Left cardiac atrium (tissue), 4 donors: ENCODE measurements around the gene LIF. TPM values are rescaled to one million over a fixed set of nuclear protein-coding genes. Genes with fewer than 3 reads are reported as not detected.
"Not testable (repeated sequence)": the region's sequence is repeated elsewhere in the genome, so short reads cannot be mapped to it uniquely, and the experiment has no call there.

Source experiments
- ATAC-seq, 2 donors: fragments of 200-7000 bp; cut with Tn5 transposase; one replicate each; pipeline ENCODE4 v1.9.1; 2020; ENCODE audit warnings: mild to moderate bottlenecking in 2 of 2, moderate library complexity in 2 of 2
- DNase-seq: peaks from one replicate; pipeline ENCODE4 v3.0.0-alpha.2; 2020
- intact Hi-C, 2 donors: fragments of 100-400 bp; cut with DNase I; formaldehyde crosslinking; loops; one replicate each; pipeline versions ENCODE4 v1.14.1 to v1.15.1; 2022 to 2023
- total RNA-seq, 2 donors: library from RNA; stranded (reverse); fragmentation: NEBNext Ultra II Directional; extraction: Animal tissue kit (Norgen Biotek cat#: 25700); gene quantifications; one replicate each; pipeline ENCODE4 v1.2.1, GENCODE V29; 2021
- donor health status: DM: no; HTN: yes; CAD: no.
- donor health status: DM: no; HTN: yes; CAD: no; lungs with severe emphysema.
- donor health status: DM: yes; HTN: yes; CAD: no.
- donor health status: Dilated cardiomyopathy.

The LIF gene
- total RNA-seq, 2 donors from 2014 or later, result 0.94 to 7.0 TPM

GRCh38 chr22:30204015-30204741 is 42.4 kb downstream of the LIF start:
- intact Hi-C loops, result no loop called here
- DNase-seq (no peak), ATAC-seq (no peak)

- ATAC-seq (peak; percentile 11 to 65), DNase-seq (peak; percentile 54)
- intact Hi-C loops, result no loop called here
Measured at GRCh38 chr22:30202531-30203006, 44.0 kb downstream of the LIF start.

- ATAC-seq, result peak in 1 of 2 donors; percentile 7
- intact Hi-C loops, result no loop called here
- no peak for DNase-seq
Measured at GRCh38 chr22:30201945-30202344, 44.6 kb downstream of the LIF start.

GRCh38 chr22:30200905-30201304 is 45.7 kb downstream of the LIF start:
- DNase-seq, intact Hi-C loops, ATAC-seq: not testable (repeated sequence)

GRCh38 chr22:30198921-30199320 is 47.6 kb downstream of the LIF start:
- ATAC-seq, result no peak
- intact Hi-C loops, result no loop called here
- DNase-seq, result no peak

GRCh38 chr22:30198152-30198825 is 48.3 kb downstream of the LIF start:
- intact Hi-C loops, result no loop called here
- ATAC-seq, result no peak
- DNase-seq, result no peak

GRCh38 chr22:30197389-30197788 is 49.2 kb downstream of the LIF start:
- ATAC-seq (no peak), DNase-seq (no peak)
- intact Hi-C loops, result no loop called here

- no peak for DNase-seq
- ATAC-seq, result no peak
- intact Hi-C loops, result no loop called here
Measured at GRCh38 chr22:30196880-30197336, 49.7 kb downstream of the LIF start.

GRCh38 chr22:30196141-30196879 is 50.2 kb downstream of the LIF start:
- intact Hi-C loops, result no loop called here
- peak; percentile 91 for ATAC-seq
- DNase-seq, result peak; percentile 86

GRCh38 chr22:30195245-30196140 is 51.1 kb downstream of the LIF start:
- DNase-seq (no peak), ATAC-seq (peak; percentile 15 to 24)
- intact Hi-C loops, result no loop called here

GRCh38 chr22:30193031-30193775 is 53.4 kb downstream of the LIF start:
- intact Hi-C loops, result no loop called here
- DNase-seq (no peak), ATAC-seq (no peak)

- DNase-seq (no peak), ATAC-seq (no peak)
- intact Hi-C loops, result no loop called here
Measured at GRCh38 chr22:30192427-30192826, 54.1 kb downstream of the LIF start.

GRCh38 chr22:30191040-30191701 is 55.4 kb downstream of the LIF start:
- intact Hi-C loops, result no loop called here
- ATAC-seq (no peak), DNase-seq (no peak)

- intact Hi-C loops, result no loop called here
- ATAC-seq (no peak), DNase-seq (no peak)
Measured at GRCh38 chr22:30190574-30190973, 56.0 kb downstream of the LIF start.
